HEK293 (cell line): ENCODE measurements around the gene NDRG4.

Source experiments
- SCRT2 ChIP-seq: fragments of 450-650 bp; formaldehyde crosslinking; IDR thresholded peaks from 2 replicates; pipeline ENCODE4 v1.5.1; 2016; ENCODE audit warnings: missing biosample characterization, missing genetic modification characterization
- ZNF514 ChIP-seq: fragments of 450-650 bp; formaldehyde crosslinking; IDR thresholded peaks from 2 replicates; pipeline ENCODE4 v1.5.1; 2016; ENCODE audit warnings: missing biosample characterization, missing genetic modification characterization

GRCh38 chr16:58551496-58551895 is 51.6 kb downstream of the NDRG4 start:
- TF ChIP-seq SCRT2 (tag by site-specific recombination) = no peak
- no peak for TF ChIP-seq ZNF514 (tag by site-specific recombination)
